Epithelial cell of alveolus of lung (primary cell): ENCODE data around the gene NPR3. TPM values are rescaled to one million over a fixed set of nuclear protein-coding genes. Genes with fewer than 3 reads are reported as not detected.

Source experiments
- total RNA-seq: library from RNA; depleted of rRNA; stranded (reverse); fragments of >200 nt; gene quantifications from 2 replicates; pipeline ENCODE4 v1.2.1, GENCODE V29; 2015

The NPR3 gene
- 2.7 and 26.7 TPM in 2 replicates for total RNA-seq

GRCh38 chr5:32710550-32711361 is at the start of gene NPR3:
Gene NPR3, plus strand, starts transcription at chr5:32711321. Its CDS starts 456 bp downstream, at chr5:32711777.

Other genes with a start within 250 kb of the NPR3 start
- 201 and 256 TPM in 2 replicates for gene SUB1, start 125.8 kb upstream of the NPR3 start, total RNA-seq